NCI-H1048 (cell line): ENCODE measurements around the gene CRTAC1.

Experiments
- DNase-seq: peaks from one replicate; lab custom pipeline; 2025; lab: John Stamatoyannopoulos, UW

Gene CRTAC1, protein sequence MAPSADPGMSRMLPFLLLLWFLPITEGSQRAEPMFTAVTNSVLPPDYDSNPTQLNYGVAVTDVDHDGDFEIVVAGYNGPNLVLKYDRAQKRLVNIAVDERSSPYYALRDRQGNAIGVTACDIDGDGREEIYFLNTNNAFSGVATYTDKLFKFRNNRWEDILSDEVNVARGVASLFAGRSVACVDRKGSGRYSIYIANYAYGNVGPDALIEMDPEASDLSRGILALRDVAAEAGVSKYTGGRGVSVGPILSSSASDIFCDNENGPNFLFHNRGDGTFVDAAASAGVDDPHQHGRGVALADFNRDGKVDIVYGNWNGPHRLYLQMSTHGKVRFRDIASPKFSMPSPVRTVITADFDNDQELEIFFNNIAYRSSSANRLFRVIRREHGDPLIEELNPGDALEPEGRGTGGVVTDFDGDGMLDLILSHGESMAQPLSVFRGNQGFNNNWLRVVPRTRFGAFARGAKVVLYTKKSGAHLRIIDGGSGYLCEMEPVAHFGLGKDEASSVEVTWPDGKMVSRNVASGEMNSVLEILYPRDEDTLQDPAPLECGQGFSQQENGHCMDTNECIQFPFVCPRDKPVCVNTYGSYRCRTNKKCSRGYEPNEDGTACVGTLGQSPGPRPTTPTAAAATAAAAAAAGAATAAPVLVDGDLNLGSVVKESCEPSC

DNA sequence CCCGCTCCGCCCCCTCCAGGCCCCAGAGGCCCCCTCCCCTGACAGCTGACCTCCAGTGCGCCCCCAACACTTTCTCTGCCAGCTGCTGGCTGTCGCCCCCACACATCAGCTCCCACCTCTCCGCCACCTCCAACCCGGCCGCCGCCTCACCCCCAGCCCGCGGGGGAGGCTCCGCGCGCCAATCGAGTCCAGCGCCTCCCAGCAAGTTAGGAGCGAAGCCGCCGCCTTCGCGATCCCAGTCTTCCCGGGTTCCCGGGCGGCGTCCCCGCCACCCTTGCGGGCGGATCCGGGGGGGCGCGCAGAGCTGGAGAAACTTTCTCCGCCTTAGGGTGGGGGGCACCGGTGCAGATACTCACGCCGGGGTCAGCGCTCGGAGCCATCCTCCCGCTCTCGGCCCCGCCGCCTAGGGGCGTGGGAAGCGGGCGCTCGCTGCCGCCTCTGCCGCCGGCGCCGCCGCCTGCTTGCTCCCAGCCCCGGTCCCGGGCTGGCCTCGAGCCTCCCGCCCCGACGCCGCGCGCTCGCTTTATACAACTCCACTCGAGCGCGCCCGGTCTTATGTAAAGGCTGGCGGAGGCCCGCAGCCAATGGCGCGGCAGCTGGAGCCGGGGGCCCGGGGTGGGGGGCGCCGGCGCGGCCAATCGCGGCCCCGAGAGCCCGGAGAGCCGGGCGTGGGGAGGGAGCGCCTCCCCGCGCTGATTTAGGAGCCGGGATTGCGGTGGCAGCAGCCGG, at the start of gene CRTAC1:
CRTAC1 (minus strand) TSS at position 529 of the 729 bp plus-strand sequence; CDS start at position 380, 149 bp downstream.
- DNase-seq = no peak

DNA sequence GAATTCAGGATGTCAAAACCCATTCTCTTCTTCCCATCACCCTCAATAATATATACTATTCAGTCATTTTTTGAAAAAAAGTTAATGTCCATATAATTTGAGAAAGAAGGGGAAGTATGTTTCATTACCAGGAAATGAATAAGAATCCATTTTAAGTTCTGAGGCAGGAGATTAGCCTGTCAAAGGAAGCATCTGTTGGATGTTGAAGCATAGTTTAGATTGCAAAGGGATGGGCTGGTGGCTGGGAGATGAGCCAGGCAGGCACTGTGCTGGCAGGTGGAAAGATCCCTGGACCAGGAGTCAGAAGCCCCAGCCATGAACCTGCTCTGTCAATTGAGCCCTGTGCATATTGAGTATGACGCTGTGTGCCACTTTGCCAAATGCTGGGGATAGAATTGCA, 48.4 kb upstream of the CRTAC1 start:
- no peak for DNase-seq

DNA sequence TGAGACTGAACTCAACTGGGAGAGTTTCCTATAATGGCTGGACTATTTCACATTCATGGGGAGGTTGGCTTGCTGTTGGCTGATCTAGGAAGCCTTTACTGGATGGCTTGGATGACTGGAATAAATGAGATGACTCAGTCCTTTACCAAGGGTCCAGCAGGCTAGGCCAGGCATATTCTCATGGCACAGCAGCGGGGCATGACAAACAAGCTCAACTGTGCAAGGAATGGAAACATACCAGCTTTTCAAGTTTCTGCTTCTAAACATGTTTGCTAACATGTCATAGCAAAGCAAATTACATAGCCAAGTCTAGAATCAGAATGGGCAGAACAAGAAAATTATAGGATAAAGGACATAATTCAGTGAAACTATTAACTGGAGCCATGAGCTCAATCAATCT, 46.8 kb upstream of the CRTAC1 start:
- no peak for DNase-seq

DNA sequence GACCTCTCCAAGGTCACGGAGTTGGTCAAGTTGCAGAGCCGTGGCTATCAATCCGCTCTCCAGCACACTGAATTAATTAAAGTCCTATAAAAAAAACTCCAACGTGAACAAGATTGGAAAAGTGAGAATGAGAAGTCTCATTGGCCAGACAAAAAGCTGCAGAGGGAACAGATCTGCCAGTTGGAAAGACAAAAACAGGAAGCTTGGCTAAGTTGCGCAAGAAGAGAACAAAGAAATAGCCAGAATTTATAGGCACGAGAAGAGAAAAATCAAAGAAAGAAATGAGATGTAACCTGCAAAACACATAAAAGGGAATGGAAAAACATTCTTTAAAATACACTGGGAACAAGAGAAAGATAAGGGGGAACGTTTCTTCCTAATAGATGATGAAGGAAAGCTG, 45.7 kb upstream of the CRTAC1 start:
- no peak for DNase-seq

DNA sequence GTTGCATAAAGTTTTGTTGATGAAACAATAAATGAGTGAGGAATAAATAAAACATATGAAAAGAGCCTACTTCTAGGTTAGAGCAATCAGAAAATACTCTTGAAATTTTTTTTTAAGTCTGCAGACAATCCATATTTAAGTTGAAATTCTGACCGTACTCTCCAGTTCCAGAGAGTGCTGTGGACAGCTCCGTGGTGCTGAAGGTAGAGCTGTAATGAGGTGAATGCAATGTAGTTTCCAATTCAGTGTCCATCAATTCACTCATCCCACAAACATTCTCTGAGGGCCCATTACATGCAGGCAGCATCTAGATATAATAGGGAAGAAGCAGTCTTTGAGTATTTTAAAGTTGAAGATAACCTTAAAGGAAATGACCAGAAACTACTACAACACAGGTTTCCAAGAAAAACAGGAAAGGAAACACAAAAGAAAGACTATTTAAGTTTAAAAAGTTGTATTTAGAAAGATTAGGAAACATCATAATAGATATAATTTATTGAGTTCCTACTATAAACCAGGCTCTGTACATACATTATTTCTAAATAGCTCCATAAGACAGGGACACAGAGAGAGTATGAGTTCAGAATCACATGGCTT, 44.0 kb upstream of the CRTAC1 start:
- no peak for DNase-seq

DNA sequence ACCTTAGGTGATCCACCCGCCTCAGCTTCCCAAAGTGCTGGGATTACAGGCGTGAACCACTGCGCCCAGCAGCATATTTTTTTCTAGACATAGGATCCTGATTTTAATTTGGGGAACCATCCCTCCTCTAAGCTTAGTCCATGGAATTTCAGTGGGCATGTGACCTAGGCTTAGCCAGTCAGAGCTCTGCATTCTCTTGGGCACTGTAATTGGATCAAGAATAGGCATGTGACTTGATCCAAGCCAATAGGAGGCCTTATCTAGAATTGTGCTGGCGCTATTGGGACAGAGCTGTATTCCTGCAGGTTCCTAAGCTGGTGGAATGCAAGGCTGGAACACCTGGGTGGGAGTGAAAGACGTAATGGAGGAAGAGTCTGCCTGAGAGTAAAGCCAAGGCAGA, 36.7 kb upstream of the CRTAC1 start:
- no peak for DNase-seq

- no peak for DNase-seq
Measured at GRCh38 chr10:98063740-98064027, 33.3 kb upstream of the CRTAC1 start.

DNA sequence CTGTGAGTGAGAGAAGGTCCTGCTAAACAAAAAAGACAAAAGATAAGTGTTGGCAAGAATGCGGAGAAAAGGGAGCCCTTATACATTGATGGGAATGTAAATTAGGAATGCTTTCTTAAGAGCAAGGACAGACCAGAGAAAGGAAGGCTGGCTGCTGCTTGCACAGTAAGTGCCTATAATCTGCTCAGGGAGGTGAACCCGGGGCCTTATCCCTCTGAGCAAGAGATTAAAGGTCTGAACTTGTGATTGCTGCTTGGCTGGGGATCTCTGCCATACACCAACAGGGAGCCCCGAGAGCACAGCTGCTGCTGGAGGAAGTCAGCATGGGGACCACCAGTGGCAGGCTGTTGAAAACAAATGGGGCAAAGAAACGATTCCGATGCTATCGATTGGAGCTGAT, 32.0 kb upstream of the CRTAC1 start:
- no peak for DNase-seq

DNA sequence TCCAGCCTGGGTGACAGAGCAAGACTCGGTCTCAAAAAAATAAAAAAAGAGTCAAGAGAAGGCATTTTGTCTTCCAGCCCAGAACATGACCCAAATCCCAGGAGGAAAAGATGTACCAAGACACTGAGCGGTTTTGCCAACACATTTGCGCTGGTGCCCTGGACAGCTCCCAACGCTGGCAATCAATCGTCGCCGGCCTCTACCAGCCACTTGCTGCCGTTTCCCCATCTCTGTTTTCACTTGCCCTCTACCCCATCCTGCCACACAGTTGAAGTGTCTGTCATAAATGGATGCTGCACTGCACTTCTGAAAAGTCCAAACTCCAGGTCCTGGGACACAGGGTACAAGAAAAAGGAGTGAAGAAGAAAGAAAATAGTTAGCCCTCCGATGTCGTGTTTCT, 29.7 kb upstream of the CRTAC1 start:
- no peak for DNase-seq

DNA sequence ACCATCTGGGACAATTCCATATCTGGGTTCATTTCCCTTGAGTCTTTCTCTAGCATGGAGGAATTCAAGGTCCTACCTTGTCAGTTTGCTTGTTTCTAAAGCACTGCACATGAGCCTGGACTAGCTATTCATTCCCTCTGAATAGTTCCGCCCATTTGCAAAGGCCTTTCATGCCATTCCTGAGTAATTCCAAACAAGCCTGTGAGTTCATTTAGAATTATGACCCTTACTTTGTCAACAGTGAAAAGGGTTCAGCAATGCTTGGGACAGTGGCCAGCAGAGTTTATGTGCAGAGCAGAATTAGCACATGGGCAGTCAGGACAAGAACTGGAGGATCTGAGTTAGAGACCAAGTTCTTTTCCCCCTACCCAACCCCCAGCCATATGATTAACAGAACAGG, 27.9 kb upstream of the CRTAC1 start:
- no peak for DNase-seq

DNA sequence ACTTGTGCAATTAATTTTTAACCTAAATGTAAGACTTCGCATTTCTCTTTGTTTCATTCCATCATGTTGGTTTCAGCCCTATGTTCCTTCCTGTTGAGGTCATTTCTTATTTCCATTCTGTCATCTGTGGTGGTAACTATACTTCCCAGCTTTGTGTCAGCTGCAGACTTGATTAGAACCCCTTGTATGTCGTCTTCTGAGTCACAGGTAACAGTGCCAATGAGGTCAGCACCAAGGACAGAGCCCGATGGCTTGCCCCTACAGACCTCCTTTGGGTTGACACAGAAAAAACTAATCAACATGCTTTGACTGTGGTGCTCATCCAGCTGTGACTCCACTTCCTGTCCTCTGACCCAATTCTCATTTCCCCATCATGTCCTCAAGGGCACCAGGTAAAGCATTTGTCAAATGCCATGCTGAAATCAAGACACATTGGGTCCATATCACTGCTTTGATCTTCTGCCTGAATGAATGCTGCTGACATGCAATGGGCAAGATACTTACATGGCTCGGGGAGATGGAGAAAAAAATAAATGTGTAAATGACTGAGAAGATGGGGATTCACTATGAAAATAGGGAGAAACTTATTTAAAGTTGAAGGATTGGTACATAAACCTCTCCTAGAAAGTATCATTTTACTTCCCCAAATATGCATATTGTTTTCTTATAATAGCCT, 25.6 kb upstream of the CRTAC1 start:
- no peak for DNase-seq

DNA sequence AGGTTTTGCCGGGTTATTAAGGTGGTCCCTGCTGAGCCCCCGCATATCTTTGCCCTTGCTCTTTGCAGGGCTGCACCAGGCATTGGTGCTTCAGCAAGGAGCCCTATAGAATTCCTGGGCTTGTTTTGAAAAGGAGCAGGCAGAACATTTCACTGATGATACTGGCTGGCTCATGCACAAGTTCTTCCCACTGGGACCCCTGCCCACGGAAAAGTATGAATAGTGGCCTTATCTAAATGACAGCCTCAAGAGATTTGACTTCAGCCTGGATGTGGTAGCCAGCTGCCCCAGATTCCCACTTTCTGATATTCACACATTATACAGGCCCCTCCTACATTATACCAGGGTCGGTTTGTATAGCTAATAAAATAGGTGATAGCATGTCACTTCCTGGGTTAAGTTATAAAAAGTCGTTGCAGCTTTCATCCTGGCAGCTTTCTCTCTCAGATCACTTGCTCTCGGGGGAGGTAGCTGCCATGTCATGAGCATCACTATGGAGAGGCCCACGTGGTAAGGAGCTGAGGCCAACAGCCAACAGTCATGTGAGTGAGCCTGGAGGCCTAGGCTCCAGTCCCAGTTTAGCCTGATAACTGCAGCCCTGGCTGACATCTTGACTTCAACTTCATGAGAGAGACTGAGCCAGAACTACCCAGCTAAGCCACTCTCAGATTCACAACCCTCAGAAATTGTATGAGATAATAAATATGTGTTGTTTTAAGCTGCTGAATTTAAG, 16.8 kb upstream of the CRTAC1 start:
- DNase-seq = no peak

DNA sequence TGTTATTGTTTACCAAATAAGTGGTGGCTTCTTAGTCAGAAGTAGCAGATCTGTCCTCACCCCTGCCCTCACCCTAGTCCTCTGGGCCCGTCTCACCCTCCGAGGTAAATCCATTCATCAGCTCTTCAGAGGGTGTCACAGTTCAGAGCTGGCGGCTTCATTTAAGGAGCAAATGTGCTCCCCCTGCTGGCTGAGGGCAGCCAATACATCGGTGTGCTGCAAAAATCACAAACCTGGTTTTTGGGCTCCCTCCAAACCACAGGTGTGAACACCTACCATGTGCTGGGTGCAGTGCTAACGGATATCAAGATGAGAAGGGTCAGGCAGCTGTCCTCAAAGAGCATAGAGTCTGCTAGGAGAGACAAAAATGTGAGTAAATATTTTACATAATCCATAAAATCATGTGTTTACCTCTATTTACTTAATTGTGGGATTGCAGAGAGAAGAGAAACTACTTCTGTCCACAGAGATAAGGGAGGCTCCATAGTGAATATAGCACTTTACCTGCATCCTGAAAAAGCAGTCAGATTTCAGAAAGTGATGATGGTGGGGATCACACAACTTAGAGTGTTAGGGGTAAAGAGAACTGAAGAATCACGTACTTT, 15.5 kb upstream of the CRTAC1 start:
- DNase-seq = no peak

DNA sequence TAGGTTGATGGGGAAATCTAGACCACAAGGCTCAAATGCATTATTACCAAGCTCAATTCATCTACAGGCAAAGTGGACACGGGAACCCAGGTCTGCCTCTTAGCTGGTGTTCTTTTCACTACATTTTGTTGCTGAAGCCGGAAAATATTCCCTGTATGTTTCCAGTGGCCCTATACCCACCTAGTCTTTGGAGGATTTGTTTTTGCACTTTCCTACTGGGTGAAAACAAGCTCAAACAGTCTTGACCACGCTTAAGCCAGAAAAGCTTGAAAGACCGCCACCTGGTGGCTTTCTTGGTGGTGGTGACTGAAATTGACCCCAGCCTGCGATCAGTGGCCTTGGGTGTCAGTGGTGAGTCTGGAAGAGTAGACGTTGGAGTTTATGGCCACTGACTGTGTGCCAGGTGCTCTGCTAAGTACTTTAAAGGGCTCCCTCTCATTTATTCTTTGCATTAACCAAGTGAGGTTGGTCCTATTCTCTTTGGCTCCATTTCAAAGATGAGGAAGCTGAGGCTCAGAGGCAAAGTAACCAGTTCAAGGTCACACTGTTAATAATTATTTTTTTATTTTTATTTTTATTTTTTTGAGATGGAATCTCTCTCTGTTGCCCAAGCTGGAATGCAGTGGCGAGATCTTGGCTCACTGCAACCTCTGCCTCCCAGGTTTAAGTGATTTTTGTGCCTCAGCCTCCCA, 11.1 kb upstream of the CRTAC1 start:
- DNase-seq = no peak

GRCh38 chr10:98039690-98040381, 9.4 kb upstream of the CRTAC1 start:
- no peak for DNase-seq

DNA sequence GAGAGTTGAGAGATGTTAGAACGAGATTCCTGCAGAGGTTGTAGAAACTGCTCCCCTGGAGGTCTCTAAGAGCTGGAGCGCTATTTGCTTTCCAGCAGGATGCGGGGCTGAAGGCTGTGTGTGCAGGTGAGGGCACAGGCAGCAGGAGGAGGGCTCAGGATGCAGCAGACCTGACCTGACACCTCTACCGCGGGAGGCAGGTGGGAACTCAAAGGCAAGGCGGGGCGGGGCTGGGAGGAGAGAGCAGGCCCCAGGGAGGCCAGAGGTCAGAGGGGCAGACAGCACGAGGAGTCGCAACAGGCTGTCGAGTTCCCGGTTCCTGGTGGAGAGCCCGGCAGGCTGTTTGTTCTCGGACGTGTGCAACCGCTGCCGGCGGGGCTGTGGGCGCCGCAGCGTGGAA, 7.9 kb upstream of the CRTAC1 start:
- DNase-seq = no peak

GRCh38 chr10:98035599-98035998, 5.2 kb upstream of the CRTAC1 start:
- no peak for DNase-seq

DNA sequence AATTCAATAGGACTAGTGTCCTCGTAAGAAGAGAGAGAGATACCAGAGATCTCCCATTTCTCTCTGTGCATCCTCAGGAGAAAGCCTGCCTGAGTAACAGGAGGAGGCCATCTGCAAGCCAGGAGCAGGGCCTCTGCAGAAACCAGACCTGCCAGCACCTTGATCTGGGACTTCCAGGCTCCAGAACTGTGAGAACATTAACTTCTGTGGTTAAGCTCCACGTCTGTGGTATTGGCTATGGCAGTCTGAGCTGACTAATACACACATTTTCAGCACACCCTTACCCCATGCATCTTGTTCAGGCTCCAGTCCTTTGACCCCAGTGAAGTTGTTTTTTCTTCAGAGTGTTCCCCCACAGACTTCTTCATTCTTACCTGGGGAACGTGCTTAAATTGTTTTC, 3.1 kb upstream of the CRTAC1 start:
- no peak for DNase-seq

DNA sequence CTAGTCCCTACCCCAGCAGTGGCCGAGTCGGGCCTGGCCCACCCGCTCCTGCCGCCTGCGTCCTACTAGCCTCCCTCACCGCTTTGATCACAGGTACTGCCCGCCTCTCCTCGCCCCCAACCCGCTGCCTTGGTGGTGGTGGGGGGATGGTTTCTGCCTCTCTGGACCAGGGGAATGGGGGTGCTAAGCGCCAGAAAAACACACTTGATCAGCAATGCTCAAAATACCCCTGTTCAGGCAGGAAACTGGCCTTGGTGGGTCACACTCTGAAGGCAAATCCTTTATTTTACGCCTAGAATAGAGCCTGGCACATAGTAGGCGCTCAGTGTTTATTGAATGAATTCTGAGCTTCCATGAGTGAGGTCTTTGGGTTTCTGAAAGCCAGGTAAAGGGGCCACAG, 1.0 kb upstream of the CRTAC1 start:
- DNase-seq = no peak

DNA sequence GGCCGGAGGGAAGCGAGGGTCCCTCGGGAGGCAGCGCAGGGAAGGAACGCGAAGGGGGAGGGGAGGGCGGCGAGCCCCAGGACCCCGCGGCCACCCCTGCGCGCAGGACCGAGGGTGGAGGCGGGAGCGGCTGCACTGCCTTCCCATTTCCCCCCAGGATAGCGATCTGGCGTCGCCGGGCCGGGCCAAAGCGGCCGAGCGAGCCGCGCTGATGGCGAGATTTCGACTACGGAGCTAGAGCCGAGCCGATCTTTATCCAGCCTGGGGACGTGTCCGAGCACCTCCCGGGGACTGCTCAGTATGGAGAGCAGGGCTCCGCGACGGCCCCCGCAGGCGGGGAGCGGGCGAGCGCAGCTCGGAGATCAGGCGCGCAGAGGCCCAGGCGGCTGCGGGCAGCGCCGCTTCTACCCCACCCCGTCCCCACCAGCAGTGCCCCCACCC, 590 bp upstream of the CRTAC1 start:
- DNase-seq = no peak
